ENCODE results near the gene MB.
"Not testable (repeated sequence)": the region's sequence is repeated elsewhere in the genome, so short reads cannot be mapped to it uniquely, and the experiment has no call there.

MB gene

GRCh38 chr22:35637254-35637653 is 20.1 kb upstream of the MB start:
- no peak for DNase-seq

- DNase-seq, result peak; percentile 74
Measured at GRCh38 chr22:35634943-35635540, 17.9 kb upstream of the MB start.

GRCh38 chr22:35634015-35634414 is 16.9 kb upstream of the MB start:
- no peak for DNase-seq

- no peak for DNase-seq
Measured at GRCh38 chr22:35633520-35633919, 16.4 kb upstream of the MB start.

GRCh38 chr22:35632935-35633334 is 15.8 kb upstream of the MB start:
- DNase-seq, result no peak

- DNase-seq, result no peak
Measured at GRCh38 chr22:35631597-35631996, 14.5 kb upstream of the MB start.

GRCh38 chr22:35630891-35631290 is 13.8 kb upstream of the MB start:
- DNase-seq, result no peak

- no peak for DNase-seq
Measured at GRCh38 chr22:35630387-35630793, 13.3 kb upstream of the MB start.

- no peak for DNase-seq
Measured at GRCh38 chr22:35629406-35630216, 12.5 kb upstream of the MB start.

- DNase-seq, result no peak
Measured at GRCh38 chr22:35628732-35629131, 11.6 kb upstream of the MB start.

- DNase-seq, result no peak
Measured at GRCh38 chr22:35627267-35628041, 10.3 kb upstream of the MB start.

- DNase-seq, result no peak
Measured at GRCh38 chr22:35625763-35626432, 8.8 kb upstream of the MB start.

- DNase-seq, result no peak
Measured at GRCh38 chr22:35624547-35624946, 7.4 kb upstream of the MB start.

GRCh38 chr22:35623885-35624284 is 6.8 kb upstream of the MB start:
- not testable (repeated sequence) for DNase-seq

GRCh38 chr22:35622191-35622913 is 5.2 kb upstream of the MB start:
- peak; percentile 21 for DNase-seq

GRCh38 chr22:35621451-35621850 is 4.3 kb upstream of the MB start:
- DNase-seq, result no peak

GRCh38 chr22:35620624-35621251 is 3.6 kb upstream of the MB start:
- peak; percentile 45 for DNase-seq

- no peak for DNase-seq
Measured at GRCh38 chr22:35619336-35620094, 2.4 kb upstream of the MB start.

- DNase-seq, result no peak
Measured at GRCh38 chr22:35618427-35619223, 1.5 kb upstream of the MB start.

- no peak for DNase-seq
Measured at GRCh38 chr22:35616043-35616442, 1.1 kb downstream of the MB start.
